WI38 (cell line): ENCODE data around the gene RNF214.

ENCODE experiments used
- H3K4me3 ChIP-seq: 2 replicates; pipeline ENCODE4 v1.5.1; 2011; ENCODE audit warnings: low read depth, mild to moderate bottlenecking, control low read depth, low read length
- TF ChIP-seq, protein P1 (sequence below): IDR thresholded peaks from 2 replicates; pipeline ENCODE4 v1.5.1; 2012; ENCODE audit warnings: low read depth, mild to moderate bottlenecking, control low read depth, low read length

RNF214 gene

DNA sequence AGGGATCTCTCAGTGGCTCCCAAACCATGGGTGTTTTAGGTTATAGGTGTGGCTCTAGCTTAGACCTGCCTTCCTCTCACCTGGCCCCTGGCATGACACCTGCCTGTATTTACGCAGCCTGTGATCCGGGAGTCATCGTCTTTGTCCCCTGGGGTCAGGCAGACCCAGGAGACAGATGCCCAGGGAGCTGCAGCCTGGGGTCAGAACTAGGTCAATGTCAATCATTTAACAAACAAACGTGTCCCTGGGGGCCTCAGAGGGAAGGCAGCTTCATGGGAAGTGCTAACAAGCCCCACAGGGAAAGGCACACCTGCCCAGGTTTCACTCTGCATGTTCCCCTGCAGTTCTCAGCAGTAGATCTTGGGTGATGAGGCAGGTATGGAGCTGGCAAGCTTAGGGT, 70.6 kb downstream of the RNF214 start:
- H3K4me3 ChIP-seq = no peak overlapping the region
- TF ChIP-seq, protein P1, sequence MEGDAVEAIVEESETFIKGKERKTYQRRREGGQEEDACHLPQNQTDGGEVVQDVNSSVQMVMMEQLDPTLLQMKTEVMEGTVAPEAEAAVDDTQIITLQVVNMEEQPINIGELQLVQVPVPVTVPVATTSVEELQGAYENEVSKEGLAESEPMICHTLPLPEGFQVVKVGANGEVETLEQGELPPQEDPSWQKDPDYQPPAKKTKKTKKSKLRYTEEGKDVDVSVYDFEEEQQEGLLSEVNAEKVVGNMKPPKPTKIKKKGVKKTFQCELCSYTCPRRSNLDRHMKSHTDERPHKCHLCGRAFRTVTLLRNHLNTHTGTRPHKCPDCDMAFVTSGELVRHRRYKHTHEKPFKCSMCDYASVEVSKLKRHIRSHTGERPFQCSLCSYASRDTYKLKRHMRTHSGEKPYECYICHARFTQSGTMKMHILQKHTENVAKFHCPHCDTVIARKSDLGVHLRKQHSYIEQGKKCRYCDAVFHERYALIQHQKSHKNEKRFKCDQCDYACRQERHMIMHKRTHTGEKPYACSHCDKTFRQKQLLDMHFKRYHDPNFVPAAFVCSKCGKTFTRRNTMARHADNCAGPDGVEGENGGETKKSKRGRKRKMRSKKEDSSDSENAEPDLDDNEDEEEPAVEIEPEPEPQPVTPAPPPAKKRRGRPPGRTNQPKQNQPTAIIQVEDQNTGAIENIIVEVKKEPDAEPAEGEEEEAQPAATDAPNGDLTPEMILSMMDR = no peak

DNA sequence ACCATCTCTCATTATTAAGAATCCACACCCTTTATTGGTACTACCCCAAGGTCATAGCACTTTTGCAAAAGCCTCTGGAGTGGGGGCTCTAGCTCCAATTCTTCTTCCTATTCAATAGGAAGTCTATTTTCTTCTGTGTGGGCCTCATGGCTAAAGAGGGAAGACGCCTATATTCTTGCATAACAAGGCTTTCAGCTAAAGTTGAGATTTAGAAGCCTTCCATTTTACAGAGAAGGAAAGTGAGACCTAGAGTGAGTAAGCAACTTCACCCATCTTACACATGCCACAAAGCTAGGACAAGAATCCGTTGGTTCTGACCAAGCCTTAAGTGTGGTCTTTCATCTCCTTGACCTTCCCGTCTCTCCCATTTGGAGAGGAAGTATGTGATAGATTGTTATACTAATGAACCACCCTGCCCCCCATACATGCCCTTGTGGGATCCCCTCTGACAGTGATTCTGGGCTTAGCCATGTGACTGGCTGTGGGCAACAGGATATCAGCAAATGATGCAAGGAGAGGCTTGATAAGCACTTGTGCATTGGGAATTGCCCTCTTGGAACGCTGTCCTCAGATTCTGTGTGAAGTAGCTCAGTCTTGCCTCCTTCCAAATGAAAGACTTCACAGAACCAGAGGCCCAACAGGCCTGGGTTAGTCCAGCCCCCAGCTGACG, 71.3 kb downstream of the RNF214 start:
- H3K4me3 ChIP-seq = no peak overlapping the region
- TF ChIP-seq, protein P1 = no peak

DNA sequence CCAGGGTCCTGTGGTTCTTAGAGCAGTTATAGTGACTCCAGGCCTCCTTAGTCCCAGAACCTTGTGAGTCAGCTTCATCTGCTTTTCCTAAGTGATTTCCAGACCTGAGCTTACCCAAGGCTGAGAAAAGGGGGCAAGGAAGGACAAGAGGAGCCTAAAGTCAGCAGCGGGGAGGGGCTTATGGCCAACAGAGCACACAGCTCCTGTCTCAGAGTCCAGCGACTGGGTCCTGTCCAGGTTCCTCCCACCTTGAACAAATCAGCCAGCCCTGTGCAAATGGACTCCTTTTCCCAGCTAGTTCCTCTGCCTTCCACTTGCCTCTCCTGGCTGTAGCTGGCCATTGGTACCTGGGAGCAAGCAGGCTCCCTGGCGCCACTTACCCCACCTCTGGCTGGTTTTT, 72.7 kb downstream of the RNF214 start:
- no peak overlapping the region for H3K4me3 ChIP-seq
- TF ChIP-seq, protein P1 = no peak

DNA sequence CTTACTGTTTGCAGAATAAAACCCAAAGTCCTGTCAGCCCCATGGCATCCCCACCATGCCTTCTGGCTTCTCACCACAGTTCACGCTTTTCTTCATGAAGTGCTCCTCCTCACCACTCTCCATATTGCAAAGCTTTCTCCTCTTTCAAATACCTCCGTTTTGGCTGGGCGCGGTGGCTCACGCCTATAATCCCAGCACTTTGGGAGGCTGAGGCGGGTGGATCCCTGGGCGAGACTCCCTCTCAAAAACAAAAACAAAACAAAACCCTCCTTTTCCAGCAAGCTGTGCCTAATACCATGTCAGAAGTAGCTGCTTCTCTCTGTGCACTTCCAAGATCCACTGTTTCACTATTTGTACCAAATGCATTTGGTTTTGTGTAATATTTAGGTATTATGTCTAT, 76.8 kb downstream of the RNF214 start:
- H3K4me3 ChIP-seq = no peak overlapping the region
- TF ChIP-seq, protein P1 = no peak

DNA sequence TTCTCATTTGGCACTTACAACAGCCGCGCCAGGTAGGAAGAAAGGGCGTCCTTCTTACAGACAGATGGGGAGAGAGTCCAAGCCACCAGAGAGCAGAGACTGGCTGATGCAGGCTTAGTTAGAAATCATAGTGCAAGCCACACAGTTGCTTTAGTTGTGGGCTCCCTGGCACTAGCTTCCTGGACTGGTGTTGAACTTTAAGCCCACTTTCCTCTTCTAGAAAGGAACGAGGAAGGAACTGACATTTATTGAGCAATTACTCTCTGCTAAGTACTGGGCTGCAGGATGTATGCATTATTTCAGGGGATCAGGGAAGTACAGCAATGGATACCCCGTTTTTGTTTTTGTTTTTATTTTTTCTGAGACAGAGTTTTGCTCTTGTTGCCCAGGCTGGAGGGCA, 80.6 kb downstream of the RNF214 start:
- H3K4me3 ChIP-seq = no peak overlapping the region
- TF ChIP-seq, protein P1 = no peak

DNA sequence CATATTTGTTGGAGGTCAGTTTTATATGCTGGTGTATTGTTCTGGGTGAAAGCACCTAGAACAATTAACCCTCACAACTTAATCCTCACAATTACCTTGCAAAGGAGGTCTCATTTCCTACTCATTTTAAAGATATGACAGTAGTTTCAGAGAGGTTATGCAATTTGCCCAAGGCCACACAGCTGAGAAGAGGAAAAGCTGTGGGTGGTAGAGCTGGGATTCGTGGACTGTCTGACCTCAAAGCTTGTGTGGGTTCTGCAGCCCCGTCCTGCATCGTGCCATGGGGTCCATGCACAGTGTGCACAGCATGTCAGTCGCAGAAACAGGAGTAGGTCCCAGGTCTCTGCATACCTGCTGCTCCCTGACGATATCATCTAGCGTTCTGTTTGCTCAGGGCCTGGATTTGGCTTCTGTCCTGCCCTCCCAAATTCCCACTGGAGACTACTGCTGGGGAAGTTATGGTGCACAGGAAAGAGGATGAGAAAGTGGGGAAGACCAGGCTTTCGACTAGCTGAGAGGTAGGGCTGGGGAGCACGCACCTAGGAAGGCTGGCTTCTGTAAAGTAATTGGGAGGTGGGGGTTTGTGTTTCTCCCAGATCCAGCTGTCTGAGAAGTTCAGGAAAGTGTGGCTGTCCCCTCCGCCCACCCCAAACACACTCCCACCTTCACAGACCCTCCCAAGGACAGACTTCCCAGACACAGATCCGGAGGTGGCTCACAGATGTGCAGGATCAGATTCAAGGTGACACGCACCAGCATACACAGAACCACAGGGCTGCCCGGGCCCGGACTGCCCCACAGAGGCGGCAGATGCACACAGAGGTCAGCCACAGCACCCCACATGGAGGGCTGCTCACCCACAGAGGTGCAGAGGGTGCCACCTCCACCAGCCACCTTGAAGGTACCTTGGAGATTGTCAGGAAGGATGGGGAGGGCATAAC, 81.6 kb downstream of the RNF214 start:
- peak overlapping the region; percentile 82 for H3K4me3 ChIP-seq
- TF ChIP-seq, protein P1 = no peak

DNA sequence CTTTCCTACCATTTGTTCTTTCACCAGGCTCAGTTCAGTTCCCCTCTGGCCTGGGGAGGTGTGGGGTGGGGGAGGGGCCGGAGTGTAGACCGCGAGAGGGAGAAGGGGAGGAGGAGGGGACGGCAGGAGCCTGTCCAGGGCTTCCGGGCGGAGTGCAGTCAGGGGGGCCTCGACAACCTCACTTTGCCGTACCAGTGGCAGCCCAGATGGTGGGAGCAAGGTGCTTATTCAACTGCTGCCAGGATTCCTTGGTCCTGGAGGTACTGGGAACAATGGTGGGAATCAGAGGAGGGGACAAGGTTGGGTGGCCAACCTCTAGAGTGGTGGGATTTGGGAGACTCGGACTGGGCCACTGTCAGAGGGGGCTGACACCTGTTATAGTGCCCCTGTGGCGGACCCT, 82.4 kb downstream of the RNF214 start:
- TF ChIP-seq, protein P1 = no peak
- H3K4me3 ChIP-seq = peak overlapping the region; percentile 82
